Osteoblast (primary cell): Measurements from ENCODE around the gene NYAP2. TPM values are rescaled to one million over a fixed set of nuclear protein-coding genes. Genes with fewer than 3 reads are reported as not detected.

Experiments used
- DNase-seq: peaks from one replicate; pipeline ENCODE4 v3.0.0; 2011; ENCODE audit warnings: low spot score, mixed read lengths; ENCODE audit not compliant: insufficient read length; ENCODE audit errors: missing footprints
- H2AFZ ChIP-seq: 2 replicates; pipeline ENCODE4 v1.6.0; 2011; ENCODE audit warnings: mild to moderate bottlenecking, low read length
- H3K27ac ChIP-seq: 2 replicates; pipeline ENCODE4 v1.5.1; 2011; ENCODE audit warnings: mild to moderate bottlenecking, low read depth, low read length, moderate library complexity
- H3K27me3 ChIP-seq: 2 replicates; pipeline ENCODE4 v1.6.0; 2012; ENCODE audit warnings: mild to moderate bottlenecking, control low read depth, inconsistent platforms, low read length, moderate library complexity; ENCODE audit not compliant: insufficient read depth
- H3K36me3 ChIP-seq: 2 replicates; pipeline ENCODE4 v1.5.1; 2011; ENCODE audit warnings: mild to moderate bottlenecking, low read length, control low read depth, moderate library complexity; ENCODE audit not compliant: insufficient read depth
- H3K4me1 ChIP-seq: 2 replicates; pipeline ENCODE4 v1.5.1; 2011; ENCODE audit warnings: mild to moderate bottlenecking, low read length, control low read depth, moderate library complexity; ENCODE audit not compliant: insufficient read depth
- H3K4me2 ChIP-seq: 2 replicates; pipeline ENCODE4 v1.6.0; 2011; ENCODE audit warnings: mild to moderate bottlenecking, low read length; ENCODE audit not compliant: insufficient read depth
- H3K4me3 ChIP-seq: fragments of 200-600 bp; sonication (generic); 3 replicates; pipeline ENCODE4 v1.5.1; 2012; ENCODE audit warnings: mild to moderate bottlenecking, low read length, inconsistent platforms; ENCODE audit not compliant: insufficient read depth
- H3K79me2 ChIP-seq: 2 replicates; pipeline ENCODE4 v1.6.0; 2012; ENCODE audit warnings: mild to moderate bottlenecking, low read length, control low read depth, inconsistent platforms; ENCODE audit not compliant: insufficient read depth
- H3K9me3 ChIP-seq: 2 replicates; pipeline ENCODE4 v1.5.1; 2011; ENCODE audit warnings: low read depth, low read length, control low read depth
- H4K20me1 ChIP-seq: 2 replicates; pipeline ENCODE4 v1.6.0; 2012; ENCODE audit warnings: mild to moderate bottlenecking, low read length, control low read depth; ENCODE audit not compliant: insufficient read depth
- total RNA-seq: library from RNA; depleted of rRNA; stranded (reverse); fragments of >200 nt; gene quantifications from 2 replicates; pipeline ENCODE4 v1.2.3, GENCODE V29; 2012
- TF ChIP-seq, protein P1 (sequence below): IDR thresholded peaks from 2 replicates; pipeline ENCODE4 v1.5.1; 2011; ENCODE audit warnings: mild to moderate bottlenecking, low read depth, low read length, moderate library complexity; ENCODE audit errors: extremely low read depth

Gene NYAP2
- total RNA-seq, 1 donor = not detected

DNA sequence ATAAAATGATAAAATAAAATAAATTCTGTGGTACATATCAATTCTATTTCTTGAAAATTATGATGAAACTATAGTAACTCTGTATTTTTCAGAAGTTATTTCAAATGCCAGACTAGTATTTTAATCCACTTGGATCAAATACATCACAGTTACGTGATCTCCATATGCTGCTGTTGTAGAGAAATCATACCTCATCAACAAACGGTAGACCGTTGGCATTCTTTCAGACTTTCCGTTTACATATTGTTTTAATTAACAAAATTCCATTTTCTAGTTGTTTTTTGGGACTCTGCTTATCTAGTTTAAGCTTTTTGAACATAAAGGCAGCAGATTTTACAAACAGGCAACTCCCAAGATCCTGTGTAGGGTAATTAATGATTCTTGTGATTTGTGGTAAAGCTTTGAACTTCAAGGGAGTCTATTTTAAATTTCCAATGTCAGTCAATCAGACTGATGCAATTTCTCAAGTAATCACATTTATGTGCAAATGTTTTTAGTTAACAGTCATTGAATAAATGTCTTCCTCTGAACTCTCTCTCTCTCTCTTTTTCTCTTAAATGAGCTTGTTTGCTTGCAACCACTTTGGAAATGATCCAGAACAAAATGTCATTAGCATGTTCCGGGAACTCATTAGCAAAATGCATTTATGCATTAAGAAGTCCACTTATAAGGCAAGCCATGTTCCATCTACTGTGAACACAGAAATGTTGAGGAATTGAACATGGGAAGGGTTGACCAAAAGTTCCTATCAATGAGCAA, 31.8 kb downstream of the NYAP2 start:
- Histone ChIP-seq H3K4me2 (no peak overlapping the region), H3K27me3 (no peaks in the 10 kb centered on the region), H2AFZ (no peak overlapping the region), H4K20me1 (no peaks in the 10 kb centered on the region), H3K79me2 (no peaks in the 10 kb centered on the region), H3K9me3 (no peaks in the 10 kb centered on the region), H3K27ac (no peak overlapping the region), H3K4me3 (no peak overlapping the region), H3K36me3 (no peaks in the 10 kb centered on the region), H3K4me1 (no peaks in the 10 kb centered on the region)
- DNase-seq = peak; percentile 21
- TF ChIP-seq, protein P1, sequence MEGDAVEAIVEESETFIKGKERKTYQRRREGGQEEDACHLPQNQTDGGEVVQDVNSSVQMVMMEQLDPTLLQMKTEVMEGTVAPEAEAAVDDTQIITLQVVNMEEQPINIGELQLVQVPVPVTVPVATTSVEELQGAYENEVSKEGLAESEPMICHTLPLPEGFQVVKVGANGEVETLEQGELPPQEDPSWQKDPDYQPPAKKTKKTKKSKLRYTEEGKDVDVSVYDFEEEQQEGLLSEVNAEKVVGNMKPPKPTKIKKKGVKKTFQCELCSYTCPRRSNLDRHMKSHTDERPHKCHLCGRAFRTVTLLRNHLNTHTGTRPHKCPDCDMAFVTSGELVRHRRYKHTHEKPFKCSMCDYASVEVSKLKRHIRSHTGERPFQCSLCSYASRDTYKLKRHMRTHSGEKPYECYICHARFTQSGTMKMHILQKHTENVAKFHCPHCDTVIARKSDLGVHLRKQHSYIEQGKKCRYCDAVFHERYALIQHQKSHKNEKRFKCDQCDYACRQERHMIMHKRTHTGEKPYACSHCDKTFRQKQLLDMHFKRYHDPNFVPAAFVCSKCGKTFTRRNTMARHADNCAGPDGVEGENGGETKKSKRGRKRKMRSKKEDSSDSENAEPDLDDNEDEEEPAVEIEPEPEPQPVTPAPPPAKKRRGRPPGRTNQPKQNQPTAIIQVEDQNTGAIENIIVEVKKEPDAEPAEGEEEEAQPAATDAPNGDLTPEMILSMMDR = no peak

DNA sequence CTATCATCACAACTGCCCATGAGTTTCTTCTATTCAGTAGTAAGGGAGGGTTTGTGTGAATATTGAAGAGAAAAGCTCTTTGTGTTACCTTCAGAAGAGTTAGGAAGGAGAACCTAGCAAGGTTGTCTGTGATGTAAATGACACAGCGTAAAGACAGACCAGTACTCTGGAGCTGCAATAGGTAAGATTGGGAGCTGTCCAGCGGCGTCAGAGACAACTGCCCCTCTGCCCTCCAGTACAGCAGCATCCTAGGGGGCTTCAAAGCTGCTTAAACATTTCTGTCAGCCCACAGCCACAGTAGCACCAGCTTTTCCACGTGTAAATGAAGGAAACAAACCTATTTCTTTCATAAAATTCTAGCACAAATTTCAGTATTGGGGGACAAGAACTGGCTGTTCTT, 34.5 kb downstream of the NYAP2 start:
- Histone ChIP-seq H3K36me3 (no peaks in the 10 kb centered on the region), H3K9me3 (no peaks in the 10 kb centered on the region), H2AFZ (no peak overlapping the region), H4K20me1 (no peaks in the 10 kb centered on the region), H3K79me2 (no peaks in the 10 kb centered on the region), H3K27me3 (no peaks in the 10 kb centered on the region), H3K4me3 (no peak overlapping the region), H3K4me2 (no peak overlapping the region), H3K4me1 (no peaks in the 10 kb centered on the region), H3K27ac (no peak overlapping the region)
- no peak for DNase-seq
- TF ChIP-seq, protein P1 = no peak

DNA sequence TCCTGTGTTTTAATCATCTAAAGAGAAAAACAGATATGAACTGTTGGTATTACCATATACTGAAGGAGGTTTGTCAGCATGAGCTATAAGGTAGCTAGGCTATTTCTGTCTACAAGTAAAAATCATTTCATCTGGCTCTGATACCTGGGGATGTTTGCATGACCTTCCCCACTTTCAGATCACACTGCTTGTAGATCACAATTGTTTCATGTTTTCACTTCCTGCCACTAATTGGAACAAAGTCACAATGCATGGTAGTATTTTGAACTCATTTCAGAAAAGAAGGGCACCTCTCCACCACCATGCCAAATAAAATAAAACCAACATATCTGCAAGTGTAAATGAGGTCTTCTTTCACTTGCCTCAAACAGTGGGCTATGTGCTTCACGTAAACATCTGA, 37.8 kb downstream of the NYAP2 start:
- no peaks in the 10 kb centered on the region for H4K20me1 ChIP-seq
- no peak for DNase-seq
- no peaks in the 10 kb centered on the region for H3K4me1 ChIP-seq
- no peaks in the 10 kb centered on the region for H3K27me3 ChIP-seq
- H3K79me2 ChIP-seq = no peaks in the 10 kb centered on the region
- TF ChIP-seq, protein P1 = no peak
- H3K9me3 ChIP-seq = no peaks in the 10 kb centered on the region
- H3K36me3 ChIP-seq = no peaks in the 10 kb centered on the region
- H3K27ac ChIP-seq = no peak overlapping the region
- no peak overlapping the region for H3K4me2 ChIP-seq
- H2AFZ ChIP-seq = no peak overlapping the region
- no peak overlapping the region for H3K4me3 ChIP-seq

DNA sequence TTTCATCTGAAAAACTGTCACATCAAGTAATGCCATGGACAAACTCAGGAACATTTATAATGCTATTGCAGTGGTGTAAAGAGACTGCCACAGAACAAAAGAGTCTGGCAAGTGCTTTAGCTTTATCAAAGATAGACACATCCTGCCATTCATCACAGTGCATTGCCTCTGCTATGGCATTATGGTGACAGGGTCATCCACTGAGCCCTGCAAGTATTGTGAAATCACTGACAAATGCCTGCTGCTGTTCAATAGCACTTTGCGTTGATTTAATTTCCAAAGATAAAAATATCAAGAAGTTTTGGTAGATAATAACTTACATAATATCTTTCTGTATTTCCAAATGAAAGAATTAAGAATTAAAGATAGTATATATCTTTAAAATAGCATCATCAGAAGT, 38.7 kb downstream of the NYAP2 start:
- no peak overlapping the region for H3K27ac ChIP-seq
- no peaks in the 10 kb centered on the region for H3K27me3 ChIP-seq
- no peaks in the 10 kb centered on the region for H4K20me1 ChIP-seq

More for the DNA sequence above, 38.7 kb downstream of the NYAP2 start:
- Histone ChIP-seq H3K4me1 (no peaks in the 10 kb centered on the region), H3K4me2 (no peak overlapping the region), H3K9me3 (no peaks in the 10 kb centered on the region), H3K79me2 (no peaks in the 10 kb centered on the region), H3K36me3 (no peaks in the 10 kb centered on the region), H3K4me3 (no peak overlapping the region), H2AFZ (no peak overlapping the region)
- no peak for DNase-seq
- TF ChIP-seq, protein P1 = no peak
